Left cardiac atrium (tissue), 4 donors: ENCODE measurements around the gene EGFR. TPM values are rescaled to one million over a fixed set of nuclear protein-coding genes. Genes with fewer than 3 reads are reported as not detected.

Experiments
- ATAC-seq, 2 donors: fragments of 200-7000 bp; cut with Tn5 transposase; one replicate each; pipeline ENCODE4 v1.9.1; 2020; ENCODE audit warnings: mild to moderate bottlenecking in 2 of 2, moderate library complexity in 2 of 2
- DNase-seq: peaks from one replicate; pipeline ENCODE4 v3.0.0-alpha.2; 2020
- intact Hi-C, 2 donors: fragments of 100-400 bp; cut with DNase I; formaldehyde crosslinking; loops; one replicate each; pipeline versions ENCODE4 v1.14.1 to v1.15.1; 2022 to 2023
- total RNA-seq, 2 donors: library from RNA; stranded (reverse); fragmentation: NEBNext Ultra II Directional; extraction: Animal tissue kit (Norgen Biotek cat#: 25700); gene quantifications; one replicate each; pipeline ENCODE4 v1.2.1, GENCODE V29; 2021
- donor health status: DM: no; HTN: yes; CAD: no.
- donor health status: DM: no; HTN: yes; CAD: no; lungs with severe emphysema.
- donor health status: DM: yes; HTN: yes; CAD: no.
- donor health status: Dilated cardiomyopathy.

Gene EGFR
- total RNA-seq, 2 donors from 2014 or later = 23.3 to 26.6 TPM

DNA sequence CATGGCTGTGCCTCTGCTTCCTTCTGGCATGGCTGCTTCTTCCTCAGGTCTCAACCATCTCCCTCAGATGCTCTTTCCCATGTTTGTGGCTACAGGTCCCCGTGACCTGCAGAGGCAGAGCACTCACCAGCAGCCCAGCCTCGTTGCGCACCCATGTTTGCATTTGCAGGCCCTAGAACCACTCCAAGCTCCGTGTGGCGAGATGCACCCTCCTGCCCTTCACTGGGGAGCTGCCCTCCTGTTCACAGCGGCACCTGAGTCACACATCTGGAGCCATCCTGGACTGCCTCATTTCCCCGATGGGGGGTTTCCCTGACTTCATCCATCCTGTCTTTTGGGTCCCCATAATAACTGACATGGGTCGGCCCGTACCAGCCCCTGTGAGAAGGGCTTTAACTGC lies 35.9 kb downstream of the EGFR start:
- ATAC-seq = no peak
- intact Hi-C loops = loop anchor here in 1 of 2 donors (10.0 kb wide), 1 partner anchor 200 kb away; no protein-coding TSS in a partner anchor
- no peak for DNase-seq

DNA sequence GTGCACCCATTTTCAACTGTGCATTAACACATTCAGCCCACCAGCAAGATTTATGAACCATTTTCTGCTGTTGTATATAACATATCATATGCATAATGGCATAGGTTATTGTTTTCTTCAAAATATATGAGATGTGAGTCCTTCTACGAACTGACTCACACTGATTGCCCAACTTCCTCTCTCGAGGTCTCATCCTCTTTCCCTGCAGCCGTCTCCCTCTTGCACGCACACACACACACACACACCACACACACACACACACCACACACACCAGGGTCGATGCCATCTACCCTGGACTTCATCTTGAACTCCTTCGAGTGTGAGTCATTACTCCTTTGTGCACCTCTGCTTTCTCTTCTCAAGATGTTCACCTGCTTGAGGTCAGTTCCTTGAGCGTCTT lies 36.7 kb downstream of the EGFR start:
- DNase-seq = no peak
- intact Hi-C loops = loop anchor here in 1 of 2 donors (10.0 kb wide), 1 partner anchor 199 kb away; no protein-coding TSS in a partner anchor
- no peak for ATAC-seq

DNA sequence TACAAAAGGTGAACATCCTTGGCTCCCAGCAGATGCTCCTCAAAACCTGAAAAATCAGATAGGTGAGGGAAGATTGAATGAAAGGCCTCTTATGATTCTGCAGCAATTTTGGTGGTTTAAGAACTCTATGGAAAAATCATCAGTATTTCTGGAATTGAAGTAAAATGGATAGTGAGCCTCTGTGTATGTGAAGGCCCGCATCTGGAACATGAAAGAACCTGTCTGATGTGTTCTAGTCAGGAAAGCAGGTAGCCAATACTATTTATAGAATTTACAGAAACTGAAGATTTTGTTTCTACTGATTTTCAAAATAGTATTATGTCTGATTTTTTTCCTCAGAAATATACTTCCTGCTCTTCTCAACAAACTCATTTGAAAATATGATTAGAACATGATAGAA lies 37.3 kb downstream of the EGFR start:
- ATAC-seq = no peak
- intact Hi-C loops = loop anchor here in 1 of 2 donors (10.0 kb wide), 1 partner anchor 199 kb away; no protein-coding TSS in a partner anchor
- DNase-seq = no peak

DNA sequence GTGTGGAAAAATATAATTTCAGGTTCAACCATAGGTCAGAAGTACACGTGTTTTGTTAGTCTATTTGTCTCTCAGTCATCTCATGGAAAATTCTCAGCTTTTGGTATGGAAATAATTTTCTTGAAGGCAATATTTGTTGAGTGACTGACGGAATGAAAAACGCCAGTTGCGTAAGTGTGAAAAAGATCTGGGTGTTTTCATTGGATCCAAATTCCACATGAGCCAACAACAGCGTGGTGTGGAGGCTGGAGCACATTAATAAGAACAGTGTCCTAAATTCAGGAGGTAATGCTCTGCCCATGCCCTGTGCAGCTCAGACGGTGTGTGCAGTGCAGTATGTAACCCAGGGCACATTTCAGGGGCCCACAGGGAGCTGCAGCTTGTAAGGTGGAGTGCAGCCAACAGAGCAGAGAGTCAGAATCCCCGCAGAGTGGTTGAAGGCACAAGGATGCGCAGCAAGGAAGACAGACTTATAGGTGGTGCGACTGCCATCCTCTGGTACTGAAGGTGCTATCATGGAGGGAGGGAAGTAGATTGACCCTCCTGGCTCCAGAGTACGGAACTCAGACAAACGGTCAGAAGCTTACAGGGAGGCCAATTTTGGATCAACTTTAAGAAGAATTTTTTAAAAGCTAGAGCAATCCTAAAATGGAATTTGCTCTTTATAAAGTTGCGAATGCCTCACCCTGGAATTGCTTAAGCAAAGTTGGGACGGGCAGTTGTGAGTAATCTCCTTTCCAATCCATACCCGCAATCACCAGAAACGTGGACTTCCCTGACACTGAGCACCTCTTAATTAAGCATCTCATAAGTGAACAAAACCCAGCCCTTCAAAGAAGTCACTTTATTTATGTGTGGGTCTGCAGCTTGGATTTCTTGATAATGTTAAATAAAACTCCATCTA lies 38.0 kb downstream of the EGFR start:
- peak; percentile 65 to 79 for ATAC-seq
- no peak for DNase-seq
- intact Hi-C loops = loop anchor here in 1 of 2 donors (10.0 kb wide), 1 partner anchor 198 kb away; no protein-coding TSS in a partner anchor

DNA sequence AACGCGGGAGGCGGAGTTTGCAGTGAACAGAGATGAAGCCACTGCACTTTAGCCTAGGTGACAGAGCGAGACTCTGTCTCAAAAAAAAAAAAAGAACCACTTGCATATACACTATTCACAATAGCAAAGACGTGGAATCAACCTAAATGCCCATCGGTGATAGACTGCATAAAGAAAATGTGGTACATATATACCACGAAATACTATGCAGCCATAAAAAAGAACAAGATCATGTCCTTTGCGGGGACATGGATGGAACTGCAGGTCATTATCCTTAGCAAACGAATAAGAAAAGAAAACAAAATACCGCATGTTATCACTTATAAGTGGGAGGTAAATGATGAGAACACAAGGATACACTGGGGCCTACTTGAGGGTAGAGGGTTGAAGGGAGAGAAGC lies 39.5 kb downstream of the EGFR start:
- DNase-seq = no peak
- intact Hi-C loops = loop anchor here in 1 of 2 donors (10.0 kb wide), 1 partner anchor 196 kb away; no protein-coding TSS in a partner anchor
- no peak for ATAC-seq

DNA sequence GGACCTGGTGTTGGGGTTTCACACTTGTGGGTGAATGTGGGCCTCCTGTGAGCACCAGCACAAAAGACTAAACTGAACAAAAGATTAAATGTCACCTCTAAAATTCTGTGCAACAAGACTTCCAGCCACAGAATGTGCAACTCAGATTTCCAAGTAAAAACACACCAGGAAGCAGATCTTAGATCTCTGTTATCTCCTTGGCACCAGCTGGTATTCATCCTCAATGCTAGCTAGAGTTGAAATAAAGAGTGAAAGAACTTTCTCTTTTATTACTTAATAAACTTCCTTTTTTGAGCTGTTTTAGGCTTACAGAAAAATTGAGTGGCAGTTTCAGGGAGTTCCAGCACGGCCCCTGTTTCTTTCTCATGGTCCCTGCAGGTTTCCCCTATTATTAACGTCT lies 40.2 kb downstream of the EGFR start:
- intact Hi-C loops = loop anchor here in 1 of 2 donors (10.0 kb wide), 1 partner anchor 196 kb away; no protein-coding TSS in a partner anchor
- DNase-seq = no peak
- ATAC-seq = no peak

DNA sequence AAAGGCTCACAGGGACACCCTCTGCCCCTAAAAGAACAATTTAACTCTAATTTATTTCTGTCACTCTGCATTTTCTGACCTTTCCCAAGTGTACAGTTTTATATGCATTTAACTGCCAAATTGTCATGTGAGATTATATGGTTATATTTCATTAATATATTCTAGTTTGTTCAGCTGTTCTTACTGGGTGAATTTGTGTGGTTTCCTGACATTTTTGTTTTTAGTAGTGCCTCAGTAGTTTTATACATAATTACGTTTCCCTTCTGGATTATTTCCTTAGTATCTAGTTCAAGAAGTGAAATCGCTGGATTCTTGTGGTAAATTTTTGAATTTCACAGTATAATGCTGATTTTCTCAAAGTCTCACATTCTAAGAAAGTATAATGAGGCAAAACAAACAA lies 41.3 kb downstream of the EGFR start:
- DNase-seq (no peak), ATAC-seq (no peak)
- intact Hi-C loops = no loop called here

DNA sequence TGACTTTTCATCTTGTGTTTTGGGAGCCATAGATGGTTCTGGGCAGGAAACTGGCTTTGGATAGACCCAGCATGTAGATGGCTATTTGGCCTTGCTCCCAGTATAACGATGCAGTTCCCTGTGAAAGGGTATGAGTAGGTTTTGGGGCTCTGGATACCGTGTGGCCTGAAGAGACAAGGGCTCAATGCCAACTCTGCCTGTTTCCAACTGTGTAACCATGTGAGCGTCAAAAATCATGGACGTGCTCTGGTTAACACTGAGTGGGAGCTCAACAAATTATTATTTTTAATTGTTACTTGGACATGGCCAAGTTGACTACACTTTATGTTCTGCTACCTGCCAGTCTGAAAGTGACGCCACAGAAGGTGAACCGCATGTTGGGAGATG lies 41.8 kb downstream of the EGFR start:
- intact Hi-C loops = no loop called here
- DNase-seq (no peak), ATAC-seq (no peak)

DNA sequence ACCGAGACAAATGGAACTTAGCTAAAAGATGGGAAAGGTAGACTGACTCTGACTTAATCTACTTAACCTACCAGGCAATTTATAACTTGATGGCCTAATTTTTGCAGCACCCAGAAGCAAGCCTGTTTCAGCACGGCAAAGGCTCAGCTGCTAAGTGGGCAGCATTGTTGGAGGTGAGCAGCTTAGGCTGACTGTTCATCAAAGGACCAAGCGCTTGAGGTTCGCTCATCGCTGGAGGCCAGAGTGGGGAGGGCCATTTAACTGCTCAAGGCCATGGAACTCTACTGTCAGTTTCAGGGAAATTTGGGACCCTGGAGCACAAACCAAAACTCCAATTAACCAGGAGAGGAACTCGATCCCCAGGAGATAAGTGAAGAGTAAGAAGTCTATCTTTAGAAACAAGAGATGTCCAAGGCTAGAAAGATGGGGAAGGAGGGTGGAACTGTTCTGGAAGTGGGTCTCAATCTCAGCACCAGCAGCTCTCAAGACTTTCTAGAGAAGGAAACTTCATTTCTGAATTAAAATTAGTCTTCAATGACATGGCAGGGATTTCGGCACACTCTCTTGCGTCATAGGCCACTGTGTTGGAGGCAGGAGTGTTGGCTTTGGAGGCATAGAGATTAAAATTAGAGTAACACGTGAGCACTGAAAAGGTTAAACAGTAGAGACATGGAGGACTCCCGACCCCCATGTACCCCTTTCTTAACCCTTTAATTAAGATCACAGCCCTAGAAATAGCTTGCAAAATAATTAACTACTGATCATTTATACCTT lies 43.1 kb downstream of the EGFR start:
- ATAC-seq (no peak), DNase-seq (no peak)
- intact Hi-C loops = no loop called here

DNA sequence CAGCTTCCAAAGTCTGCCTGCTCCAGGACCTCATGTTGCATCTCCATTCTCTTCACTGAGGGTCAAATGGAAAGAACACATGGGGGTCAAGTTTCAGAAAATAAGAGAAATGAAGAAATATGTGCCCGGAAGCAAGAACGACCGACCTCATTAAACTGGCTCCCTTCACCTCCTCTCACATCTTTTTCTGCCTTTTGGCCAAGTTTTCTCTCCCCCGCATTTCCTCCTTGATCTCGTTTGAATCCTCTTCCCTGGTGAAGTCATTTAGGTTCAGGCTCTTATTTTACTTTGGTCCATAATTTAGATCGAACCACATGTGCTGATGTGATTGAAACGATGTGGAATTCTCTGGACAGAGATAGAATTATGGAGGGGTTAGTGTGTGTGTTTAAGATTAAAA lies 44.2 kb downstream of the EGFR start:
- no peak for ATAC-seq
- DNase-seq = no peak
- intact Hi-C loops = no loop called here

DNA sequence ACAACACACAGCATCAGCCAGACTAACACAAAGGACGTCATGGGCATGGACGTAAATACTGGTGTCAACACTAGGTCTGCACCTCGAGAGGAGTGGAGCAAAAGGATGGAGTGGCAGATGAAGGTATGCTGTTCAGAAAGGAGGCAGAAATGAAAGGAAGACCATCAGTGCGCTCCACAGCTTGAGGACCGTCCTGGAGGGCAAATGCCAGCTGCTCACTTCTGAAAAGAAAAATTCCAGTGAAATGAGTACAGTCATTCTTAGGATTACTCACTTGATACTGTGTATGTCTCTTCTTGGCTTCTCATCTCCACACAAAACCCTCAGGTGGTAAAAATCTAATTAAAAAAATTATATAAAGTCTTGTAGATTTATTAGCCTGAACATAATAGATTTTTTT lies 44.8 kb downstream of the EGFR start:
- no peak for DNase-seq
- intact Hi-C loops = no loop called here
- ATAC-seq = no peak

DNA sequence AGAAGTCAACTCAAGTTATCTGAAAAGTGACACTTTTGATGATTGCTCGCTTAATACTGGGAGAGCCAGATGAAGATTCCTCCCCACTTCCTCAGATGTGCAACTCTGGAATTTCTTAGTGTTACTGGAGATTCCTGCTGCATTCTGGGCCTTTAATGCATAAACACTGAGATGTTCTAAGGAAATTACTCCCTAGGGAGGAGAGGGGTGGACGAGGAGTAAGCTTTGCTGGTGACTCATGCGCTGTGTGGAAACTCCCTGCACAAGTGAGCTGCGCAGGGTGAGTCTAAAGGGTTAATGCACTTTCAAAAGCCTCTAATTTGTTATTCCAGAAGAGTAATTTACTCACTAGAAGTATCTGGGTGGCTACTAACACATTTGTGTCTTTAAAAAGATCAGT lies 46.3 kb downstream of the EGFR start:
- intact Hi-C loops = no loop called here
- ATAC-seq (peak; percentile 60 to 86), DNase-seq (peak; percentile 60)

DNA sequence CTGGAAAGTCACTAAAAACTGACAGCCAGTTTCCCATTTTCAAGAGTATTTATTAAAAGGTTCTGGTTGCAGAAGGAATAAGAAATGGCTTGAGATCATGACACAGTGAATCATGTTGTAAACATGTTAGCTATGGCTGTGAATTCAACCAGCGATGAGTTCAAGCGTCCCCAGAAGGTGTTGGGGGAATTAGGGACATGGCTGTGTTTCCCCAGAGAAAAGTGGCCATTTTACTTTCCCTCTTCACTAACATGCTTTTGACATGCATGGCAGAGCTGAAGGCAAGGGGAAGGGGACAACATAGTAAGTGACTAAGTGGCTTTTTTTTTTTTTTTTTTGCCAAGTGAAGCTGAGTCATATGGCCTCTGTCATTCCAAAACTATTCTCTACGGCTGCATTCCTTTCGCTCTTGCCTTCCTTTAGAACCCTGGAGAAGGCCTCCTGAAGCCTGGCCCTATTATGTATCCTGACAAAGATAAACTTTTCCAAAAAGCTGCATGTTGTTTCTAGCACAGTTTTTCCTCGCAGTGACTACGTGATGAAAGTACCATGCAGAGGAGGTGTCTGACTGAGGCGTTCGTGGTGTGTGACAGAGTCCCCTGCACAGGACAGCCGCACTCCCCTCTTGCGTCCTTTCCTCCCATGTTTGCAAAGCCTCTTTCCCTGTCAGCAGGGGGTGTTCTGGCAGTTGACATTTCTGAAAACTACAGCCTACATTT lies 46.9 kb downstream of the EGFR start:
- no peak for DNase-seq
- ATAC-seq = peak; percentile 76 to 84
- intact Hi-C loops = no loop called here

DNA sequence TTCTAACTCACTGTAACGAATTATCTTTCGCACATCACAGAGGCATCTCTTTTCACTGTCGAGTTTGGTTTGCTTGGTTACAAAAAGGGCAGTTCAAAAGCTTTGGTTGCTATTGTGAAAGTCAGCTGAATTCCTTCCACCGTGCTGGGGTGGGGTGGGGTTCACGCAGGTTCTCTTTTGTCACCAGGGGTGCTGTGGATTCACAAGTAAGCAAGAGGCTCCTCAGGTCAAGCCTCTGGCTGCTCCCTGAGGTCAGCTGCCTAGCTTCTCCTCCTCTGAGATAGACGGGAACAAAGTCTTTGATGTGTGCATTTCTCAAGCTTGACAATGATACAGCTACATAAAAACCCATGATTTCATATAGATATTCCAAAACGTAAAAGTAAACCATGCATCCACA lies 47.7 kb downstream of the EGFR start:
- DNase-seq (no peak), ATAC-seq (no peak)
- intact Hi-C loops = no loop called here

DNA sequence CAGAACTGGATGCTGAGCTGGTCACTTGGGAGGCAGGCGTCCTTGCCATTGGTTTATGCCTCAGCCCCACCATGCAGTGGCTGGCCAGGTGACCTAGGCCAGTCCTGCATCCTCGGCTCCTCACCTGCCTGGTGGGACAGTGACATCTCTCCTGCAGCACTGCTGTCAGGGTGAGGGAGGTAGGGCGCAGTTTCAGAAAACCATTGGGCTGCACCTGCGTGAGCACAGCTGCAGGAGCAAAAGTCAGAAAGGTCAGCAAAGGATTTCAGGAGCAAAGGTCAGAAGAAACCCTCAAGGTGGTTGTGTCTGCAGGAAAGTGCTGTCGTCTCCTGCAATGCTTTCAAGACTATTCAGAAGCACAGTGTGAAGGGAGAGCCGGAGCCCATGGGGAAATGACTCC lies 48.1 kb downstream of the EGFR start:
- intact Hi-C loops = no loop called here
- no peak for ATAC-seq
- DNase-seq = no peak

DNA sequence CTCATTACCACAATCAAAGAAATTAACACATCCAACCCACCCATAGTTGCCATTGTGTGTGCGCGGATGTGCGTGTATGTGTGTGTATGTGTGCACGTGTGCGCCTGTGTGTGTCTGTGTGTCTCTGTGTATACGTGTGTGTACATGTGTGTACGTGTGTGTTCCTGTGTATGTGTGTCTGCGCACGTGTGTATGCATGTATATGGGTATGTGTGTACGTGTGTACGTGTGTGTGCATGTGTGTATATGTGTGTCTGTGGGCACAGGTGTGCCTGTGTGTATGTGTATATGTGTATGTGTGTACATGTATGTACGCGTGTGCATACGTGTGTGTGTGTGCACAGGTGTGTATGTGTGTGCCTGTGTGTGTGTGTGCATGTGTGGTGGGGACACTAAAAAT lies 48.9 kb downstream of the EGFR start:
- ATAC-seq (no peak), DNase-seq (no peak)
- intact Hi-C loops = no loop called here

DNA sequence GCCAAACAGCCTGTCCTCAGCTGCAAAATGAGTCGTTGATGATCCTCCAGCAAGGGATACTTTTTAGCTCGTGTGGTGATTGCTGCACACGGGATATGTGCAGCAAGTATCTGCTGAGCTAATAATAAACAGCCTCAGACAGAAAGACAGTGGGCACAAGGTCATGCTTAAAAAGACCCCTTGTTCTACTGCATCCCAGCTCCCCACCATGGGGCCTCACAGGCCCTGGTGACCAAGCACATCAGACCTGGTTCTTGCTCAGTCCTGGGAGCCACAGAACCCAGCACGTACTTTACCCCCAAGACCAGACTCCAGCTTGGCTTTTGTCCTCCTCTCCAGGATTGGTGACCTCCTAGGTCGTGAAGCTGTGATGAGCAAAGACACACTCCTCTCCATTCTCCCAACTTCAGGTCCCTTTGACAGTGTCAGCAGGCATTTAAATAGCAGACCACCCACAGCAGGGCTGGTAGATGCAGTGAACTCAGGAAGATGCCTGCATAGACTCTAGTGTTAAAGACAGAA lies 50.5 kb downstream of the EGFR start:
- DNase-seq (no peak), ATAC-seq (no peak)
- intact Hi-C loops = no loop called here

DNA sequence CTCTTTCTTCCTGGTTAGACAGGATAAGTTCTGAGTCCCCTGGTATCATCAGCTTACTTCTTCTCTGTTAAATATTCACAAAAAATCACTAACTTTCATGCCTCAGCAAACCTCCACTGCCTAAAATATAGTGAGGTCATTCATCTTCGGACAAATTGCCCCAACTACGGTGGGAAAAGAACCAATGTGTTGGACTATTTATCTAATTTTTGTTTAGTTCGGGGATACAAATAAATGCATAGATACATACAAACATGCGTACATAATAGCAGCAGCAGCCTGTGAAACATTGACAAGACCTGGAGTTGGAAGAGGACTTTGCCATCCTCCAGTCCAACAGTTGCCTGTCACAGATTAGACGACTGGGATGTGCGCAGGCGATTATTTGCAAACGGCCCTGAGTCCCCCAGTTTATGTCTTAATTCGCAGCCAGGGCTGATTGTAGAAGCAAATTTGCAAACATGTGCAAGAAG lies 51.5 kb downstream of the EGFR start:
- no peak for DNase-seq
- intact Hi-C loops = loop anchor here in 1 of 2 donors (10.0 kb wide), 1 partner anchor 64 kb away; no protein-coding TSS in a partner anchor
- no peak for ATAC-seq

DNA sequence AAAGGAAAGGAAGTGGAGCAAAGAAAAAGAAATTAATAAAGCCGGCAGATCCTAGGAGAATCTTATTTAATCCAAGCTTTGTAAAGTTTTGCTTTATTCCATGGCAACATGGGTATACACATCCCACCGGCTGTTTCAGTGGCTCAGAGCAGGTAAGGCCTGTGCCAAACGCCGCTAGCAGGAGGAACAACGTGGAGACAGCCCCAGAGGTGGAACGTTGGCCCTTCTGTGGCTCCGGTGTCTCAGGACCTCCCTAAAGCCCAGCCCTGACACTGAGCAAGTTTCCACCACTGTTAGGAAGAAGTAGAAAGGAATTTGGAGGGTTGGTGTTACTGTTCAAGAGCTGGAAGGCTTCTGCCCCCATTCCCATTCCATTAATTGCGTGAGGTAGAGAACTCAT lies 52.0 kb downstream of the EGFR start:
- intact Hi-C loops = loop anchor here in 1 of 2 donors (10.0 kb wide), 1 partner anchor 64 kb away; no protein-coding TSS in a partner anchor
- ATAC-seq (peak in 1 of 2 donors; percentile 5), DNase-seq (no peak)
